ENCODE measurements around the gene FBXL5. TPM values are rescaled to one million over a fixed set of nuclear protein-coding genes. Genes with fewer than 3 reads are reported as not detected.

The FBXL5 gene
- total RNA-seq, 1 experiment from 2014 or later, result 69.6 TPM

DNA sequence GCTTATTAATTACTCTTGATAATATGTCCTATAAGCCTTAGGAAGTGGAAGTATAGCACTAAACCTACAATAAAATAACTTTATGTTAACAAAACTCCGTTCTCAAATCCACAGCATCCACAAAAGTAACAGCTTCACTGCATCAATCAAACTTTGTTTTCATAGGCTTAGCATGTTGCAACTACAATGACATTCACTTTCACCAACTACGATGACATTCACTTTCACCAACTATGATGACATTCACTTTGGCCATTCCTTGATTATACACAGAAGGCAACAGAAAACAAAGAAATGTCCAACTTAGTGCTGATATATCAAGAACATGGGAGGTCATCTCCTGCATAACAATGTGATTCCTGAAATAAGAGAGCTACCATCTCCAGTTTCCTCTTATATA, 44.3 kb downstream of the FBXL5 start:
- no peak overlapping the region for H3K27ac Mint-ChIP-seq
- ChIA-PET POLR2A (no interaction called here), CTCF (no interaction called here)
- no peak overlapping the region for H3K4me3 Mint-ChIP-seq
- peaks cover 10% of the 10 kb centered on the region for H3K36me3 Mint-ChIP-seq
- ATAC-seq (no peak), DNase-seq (ENCODE audit: low spot score) (no peak)
- peaks cover 13% of the 10 kb centered on the region for H3K4me1 Mint-ChIP-seq
- no peak for TF ChIP-seq SMAD3 (CRISPR knock-in tag; IDR thresholded peaks at IDR 0.05; ENCODE audit: borderline replicate concordance)
- peaks cover 3% of the 10 kb centered on the region; the same call in 1 of the 2 replicates for H3K9me3 Mint-ChIP-seq
- H3K27me3 Mint-ChIP-seq (ENCODE audit: low read depth), result no peaks in the 10 kb centered on the region

DNA sequence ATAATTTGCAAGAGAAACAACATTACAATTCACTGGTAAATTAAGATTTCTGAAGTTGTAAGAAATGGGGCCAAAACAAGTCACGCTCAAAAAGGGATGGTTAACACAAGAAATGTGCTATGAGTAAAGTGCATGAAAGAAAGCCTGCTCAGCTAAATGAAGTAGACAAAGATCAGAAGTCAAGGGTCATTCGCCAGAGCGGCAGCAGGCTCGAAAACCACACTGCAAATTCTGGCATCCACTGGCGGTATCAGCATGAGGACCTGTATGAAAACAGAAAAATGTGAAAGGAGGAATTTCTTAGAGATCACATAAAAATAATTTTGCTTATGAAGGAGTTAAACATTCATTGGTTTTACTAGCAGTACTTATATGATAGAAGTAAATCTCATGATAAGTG, 49.6 kb downstream of the FBXL5 start:
- POLR2A ChIA-PET, result no interaction called here
- ATAC-seq, result no peak; the same call in 1 of the 2 replicates
- Mint-ChIP-seq H3K27ac (peak overlapping the region; percentile 67), H3K4me3 (no peak overlapping the region), H3K27me3 (ENCODE audit: low read depth) (no peaks in the 10 kb centered on the region), H3K4me1 (peaks cover 22% of the 10 kb centered on the region), H3K9me3 (peaks cover 15% of the 10 kb centered on the region), H3K36me3 (peaks cover 30% of the 10 kb centered on the region)
- DNase-seq (ENCODE audit: low spot score), result no peak
- CTCF ChIA-PET, result no interaction called here
- no peak for TF ChIP-seq FOXP1 (CRISPR knock-in tag; IDR thresholded peaks at IDR 0.05; ENCODE audit: borderline replicate concordance)
- no peak for TF ChIP-seq GABPB1 (CRISPR knock-in tag; IDR thresholded peaks at IDR 0.05)
- TF ChIP-seq, protein P1, sequence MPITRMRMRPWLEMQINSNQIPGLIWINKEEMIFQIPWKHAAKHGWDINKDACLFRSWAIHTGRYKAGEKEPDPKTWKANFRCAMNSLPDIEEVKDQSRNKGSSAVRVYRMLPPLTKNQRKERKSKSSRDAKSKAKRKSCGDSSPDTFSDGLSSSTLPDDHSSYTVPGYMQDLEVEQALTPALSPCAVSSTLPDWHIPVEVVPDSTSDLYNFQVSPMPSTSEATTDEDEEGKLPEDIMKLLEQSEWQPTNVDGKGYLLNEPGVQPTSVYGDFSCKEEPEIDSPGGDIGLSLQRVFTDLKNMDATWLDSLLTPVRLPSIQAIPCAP (CRISPR knock-in tag; IDR thresholded peaks at IDR 0.05), result no peak
- no peak for TF ChIP-seq ZNF416 (CRISPR knock-in tag; IDR thresholded peaks at IDR 0.05)
- TF ChIP-seq, protein P2, sequence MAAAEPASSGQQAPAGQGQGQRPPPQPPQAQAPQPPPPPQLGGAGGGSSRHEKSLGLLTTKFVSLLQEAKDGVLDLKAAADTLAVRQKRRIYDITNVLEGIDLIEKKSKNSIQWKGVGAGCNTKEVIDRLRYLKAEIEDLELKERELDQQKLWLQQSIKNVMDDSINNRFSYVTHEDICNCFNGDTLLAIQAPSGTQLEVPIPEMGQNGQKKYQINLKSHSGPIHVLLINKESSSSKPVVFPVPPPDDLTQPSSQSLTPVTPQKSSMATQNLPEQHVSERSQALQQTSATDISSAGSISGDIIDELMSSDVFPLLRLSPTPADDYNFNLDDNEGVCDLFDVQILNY (CRISPR knock-in tag; IDR thresholded peaks at IDR 0.05), result no peak
- TF ChIP-seq ZBTB21 (CRISPR knock-in tag; IDR thresholded peaks at IDR 0.05; ENCODE audit: borderline replicate concordance), result no peak
- TF ChIP-seq, protein P3, sequence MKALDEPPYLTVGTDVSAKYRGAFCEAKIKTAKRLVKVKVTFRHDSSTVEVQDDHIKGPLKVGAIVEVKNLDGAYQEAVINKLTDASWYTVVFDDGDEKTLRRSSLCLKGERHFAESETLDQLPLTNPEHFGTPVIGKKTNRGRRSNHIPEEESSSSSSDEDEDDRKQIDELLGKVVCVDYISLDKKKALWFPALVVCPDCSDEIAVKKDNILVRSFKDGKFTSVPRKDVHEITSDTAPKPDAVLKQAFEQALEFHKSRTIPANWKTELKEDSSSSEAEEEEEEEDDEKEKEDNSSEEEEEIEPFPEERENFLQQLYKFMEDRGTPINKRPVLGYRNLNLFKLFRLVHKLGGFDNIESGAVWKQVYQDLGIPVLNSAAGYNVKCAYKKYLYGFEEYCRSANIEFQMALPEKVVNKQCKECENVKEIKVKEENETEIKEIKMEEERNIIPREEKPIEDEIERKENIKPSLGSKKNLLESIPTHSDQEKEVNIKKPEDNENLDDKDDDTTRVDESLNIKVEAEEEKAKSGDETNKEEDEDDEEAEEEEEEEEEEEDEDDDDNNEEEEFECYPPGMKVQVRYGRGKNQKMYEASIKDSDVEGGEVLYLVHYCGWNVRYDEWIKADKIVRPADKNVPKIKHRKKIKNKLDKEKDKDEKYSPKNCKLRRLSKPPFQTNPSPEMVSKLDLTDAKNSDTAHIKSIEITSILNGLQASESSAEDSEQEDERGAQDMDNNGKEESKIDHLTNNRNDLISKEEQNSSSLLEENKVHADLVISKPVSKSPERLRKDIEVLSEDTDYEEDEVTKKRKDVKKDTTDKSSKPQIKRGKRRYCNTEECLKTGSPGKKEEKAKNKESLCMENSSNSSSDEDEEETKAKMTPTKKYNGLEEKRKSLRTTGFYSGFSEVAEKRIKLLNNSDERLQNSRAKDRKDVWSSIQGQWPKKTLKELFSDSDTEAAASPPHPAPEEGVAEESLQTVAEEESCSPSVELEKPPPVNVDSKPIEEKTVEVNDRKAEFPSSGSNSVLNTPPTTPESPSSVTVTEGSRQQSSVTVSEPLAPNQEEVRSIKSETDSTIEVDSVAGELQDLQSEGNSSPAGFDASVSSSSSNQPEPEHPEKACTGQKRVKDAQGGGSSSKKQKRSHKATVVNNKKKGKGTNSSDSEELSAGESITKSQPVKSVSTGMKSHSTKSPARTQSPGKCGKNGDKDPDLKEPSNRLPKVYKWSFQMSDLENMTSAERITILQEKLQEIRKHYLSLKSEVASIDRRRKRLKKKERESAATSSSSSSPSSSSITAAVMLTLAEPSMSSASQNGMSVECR (CRISPR knock-in tag; IDR thresholded peaks at IDR 0.05; ENCODE audit: borderline replicate concordance), result no peak
- no peak for TF ChIP-seq ESRRA (CRISPR knock-in tag; IDR thresholded peaks at IDR 0.05; ENCODE audit: borderline replicate concordance)
- no peak for TF ChIP-seq ZNF138 (CRISPR knock-in tag; conservative IDR thresholded peaks at IDR 0.05)
- TF ChIP-seq ZNF219 (CRISPR knock-in tag; IDR thresholded peaks at IDR 0.05; ENCODE audit: borderline replicate concordance), result no peak
- TF ChIP-seq, protein P4, sequence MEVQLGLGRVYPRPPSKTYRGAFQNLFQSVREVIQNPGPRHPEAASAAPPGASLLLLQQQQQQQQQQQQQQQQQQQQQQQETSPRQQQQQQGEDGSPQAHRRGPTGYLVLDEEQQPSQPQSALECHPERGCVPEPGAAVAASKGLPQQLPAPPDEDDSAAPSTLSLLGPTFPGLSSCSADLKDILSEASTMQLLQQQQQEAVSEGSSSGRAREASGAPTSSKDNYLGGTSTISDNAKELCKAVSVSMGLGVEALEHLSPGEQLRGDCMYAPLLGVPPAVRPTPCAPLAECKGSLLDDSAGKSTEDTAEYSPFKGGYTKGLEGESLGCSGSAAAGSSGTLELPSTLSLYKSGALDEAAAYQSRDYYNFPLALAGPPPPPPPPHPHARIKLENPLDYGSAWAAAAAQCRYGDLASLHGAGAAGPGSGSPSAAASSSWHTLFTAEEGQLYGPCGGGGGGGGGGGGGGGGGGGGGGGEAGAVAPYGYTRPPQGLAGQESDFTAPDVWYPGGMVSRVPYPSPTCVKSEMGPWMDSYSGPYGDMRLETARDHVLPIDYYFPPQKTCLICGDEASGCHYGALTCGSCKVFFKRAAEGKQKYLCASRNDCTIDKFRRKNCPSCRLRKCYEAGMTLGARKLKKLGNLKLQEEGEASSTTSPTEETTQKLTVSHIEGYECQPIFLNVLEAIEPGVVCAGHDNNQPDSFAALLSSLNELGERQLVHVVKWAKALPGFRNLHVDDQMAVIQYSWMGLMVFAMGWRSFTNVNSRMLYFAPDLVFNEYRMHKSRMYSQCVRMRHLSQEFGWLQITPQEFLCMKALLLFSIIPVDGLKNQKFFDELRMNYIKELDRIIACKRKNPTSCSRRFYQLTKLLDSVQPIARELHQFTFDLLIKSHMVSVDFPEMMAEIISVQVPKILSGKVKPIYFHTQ (CRISPR knock-in tag; IDR thresholded peaks at IDR 0.05), result no peak
- TF ChIP-seq SMAD3 (CRISPR knock-in tag; IDR thresholded peaks at IDR 0.05; ENCODE audit: borderline replicate concordance), result no peak
- no peak for TF ChIP-seq SP1 (CRISPR knock-in tag; conservative IDR thresholded peaks at IDR 0.05)
- TF ChIP-seq OVOL2 (CRISPR knock-in tag; IDR thresholded peaks at IDR 0.05; ENCODE audit: borderline replicate concordance), result no peak
- TF ChIP-seq NR2C2 (CRISPR knock-in tag; IDR thresholded peaks at IDR 0.05), result no peak
